H4 (cell line): ENCODE results near the gene ZBTB49. TPM values are rescaled to one million over a fixed set of nuclear protein-coding genes. Genes with fewer than 3 reads are reported as not detected.
"Not testable (repeated sequence)": the region's sequence is repeated elsewhere in the genome, so short reads cannot be mapped to it uniquely, and the experiment has no call there.

ENCODE experiments used
- DNase-seq: peaks from one replicate; pipeline ENCODE4 v3.0.0-alpha.2; 2015; ENCODE audit warnings: low spot score
- total RNA-seq: library from RNA; depleted of rRNA; stranded (reverse); fragments of >200 nt; shearing (Covaris generic); gene quantifications from 2 replicates; pipeline ENCODE4 v1.2.3, GENCODE V29; 2014

ZBTB49 gene
- total RNA-seq, 1 experiment from 2014 or later, result 5.5 TPM

GRCh38 chr4:4323705-4324534 is 33.9 kb downstream of the ZBTB49 start:
- no peak for DNase-seq

DNA sequence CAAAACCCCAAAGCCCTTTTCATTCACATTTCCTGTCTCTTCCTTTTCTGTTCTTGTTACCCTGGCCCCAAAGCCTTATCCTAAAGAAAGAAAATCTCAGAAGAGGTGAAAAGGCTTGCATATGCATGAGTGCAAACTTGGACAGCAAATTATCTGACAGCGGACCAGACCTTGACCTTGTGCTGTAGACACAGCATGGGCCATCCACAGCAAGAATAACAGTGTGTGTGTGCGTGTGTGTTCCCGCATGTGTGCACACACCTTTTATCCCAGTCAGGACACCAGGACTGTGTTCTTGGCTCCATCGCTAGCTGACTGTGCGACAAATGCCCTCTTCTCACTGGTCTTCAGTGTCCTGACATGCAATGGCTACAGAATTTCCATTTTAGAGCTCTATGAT is 35.3 kb downstream of the ZBTB49 start:
- DNase-seq, result no peak

- DNase-seq, result no peak
These were observed 36.1 kb downstream of the ZBTB49 start for GRCh38 chr4:4326166-4326565.

- no peak for DNase-seq
These were observed 37.6 kb downstream of the ZBTB49 start for GRCh38 chr4:4327652-4328121.

DNA sequence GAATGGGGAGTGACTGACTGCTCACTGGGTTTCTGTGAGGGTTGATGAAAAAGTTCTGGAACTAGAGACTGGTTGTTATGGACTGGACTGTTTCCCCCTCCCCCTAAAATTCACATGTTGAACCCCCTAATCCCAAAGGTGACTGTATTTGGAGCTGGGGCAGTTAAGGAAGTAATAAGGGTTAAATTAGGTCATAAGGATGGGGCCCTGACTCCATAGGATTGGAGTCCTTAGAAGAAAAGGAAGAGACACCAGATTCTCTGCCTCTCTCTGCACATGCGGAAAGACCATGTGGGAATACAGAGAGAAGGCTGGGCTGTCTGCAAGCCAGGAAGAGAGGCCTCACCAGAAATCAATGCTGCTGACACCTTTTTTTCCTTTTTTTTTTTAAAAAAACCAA is 38.2 kb downstream of the ZBTB49 start:
- DNase-seq, result no peak

GRCh38 chr4:4328840-4329239 is 38.8 kb downstream of the ZBTB49 start:
- DNase-seq, result no peak

DNA sequence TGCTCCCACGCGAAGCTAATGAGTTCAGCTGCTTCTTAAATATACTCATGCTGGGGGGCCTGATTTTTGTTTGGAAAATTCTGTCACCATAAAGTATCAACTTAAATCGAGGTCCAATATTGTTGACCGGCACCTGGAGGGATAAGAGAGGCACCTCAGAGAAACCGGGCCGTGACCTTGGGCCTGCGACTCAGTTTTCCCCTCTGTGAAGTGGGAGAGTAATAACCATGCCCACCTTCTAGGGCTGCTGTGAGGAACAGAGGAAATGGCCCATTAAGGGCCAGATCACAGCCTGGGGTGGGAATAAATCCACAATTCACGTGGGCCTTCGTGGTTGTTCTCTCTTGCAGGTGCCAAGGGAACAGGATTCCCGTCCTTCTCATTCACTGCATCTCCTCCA is 39.4 kb downstream of the ZBTB49 start:
- no peak for DNase-seq

DNA sequence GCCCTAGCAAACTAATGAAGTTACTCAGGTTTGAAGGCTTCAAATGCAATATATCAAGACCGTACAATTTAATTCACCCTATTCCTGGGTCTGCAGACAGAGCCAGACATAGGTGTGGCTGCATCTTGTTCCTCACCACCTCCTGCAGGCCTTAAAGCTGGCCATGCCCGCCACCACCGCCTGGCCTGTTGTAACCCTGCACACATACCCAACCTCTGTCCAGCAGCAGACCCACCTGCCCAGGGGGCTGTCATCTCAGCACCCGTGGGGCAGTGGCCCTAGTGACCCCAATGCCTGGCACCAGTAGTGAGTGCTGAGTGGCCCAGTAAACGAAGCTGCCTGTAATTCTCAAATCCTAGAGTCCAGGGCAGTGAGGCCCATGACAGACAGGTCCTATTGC is 40.7 kb downstream of the ZBTB49 start:
- DNase-seq, result no peak

DNA sequence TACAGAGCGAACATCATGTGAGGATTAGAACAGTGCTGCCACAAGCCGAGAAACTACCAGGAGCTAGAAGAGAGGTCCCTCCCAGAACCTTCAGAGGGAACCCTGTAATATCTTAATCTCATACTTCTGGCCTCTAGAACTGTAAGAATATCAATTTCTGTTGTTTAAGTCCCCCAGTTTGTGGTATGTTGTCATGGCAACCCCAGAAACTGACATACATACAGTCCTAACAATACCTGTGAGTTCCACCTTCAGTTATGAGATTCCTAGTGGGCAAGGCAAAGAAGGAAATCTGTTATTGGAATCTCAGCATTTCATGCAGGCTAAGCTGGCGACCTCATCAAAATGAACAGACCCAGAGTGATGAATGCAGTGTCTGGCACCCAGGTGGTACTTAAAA is 42.5 kb downstream of the ZBTB49 start:
- no peak for DNase-seq

- peak; percentile 98 for DNase-seq
These were observed 43.2 kb downstream of the ZBTB49 start for GRCh38 chr4:4333265-4333706.

GRCh38 chr4:4334798-4335520 is 44.9 kb downstream of the ZBTB49 start:
- peak; percentile 58 for DNase-seq

- no peak for DNase-seq
These were observed 48.4 kb downstream of the ZBTB49 start for GRCh38 chr4:4338210-4339001.

DNA sequence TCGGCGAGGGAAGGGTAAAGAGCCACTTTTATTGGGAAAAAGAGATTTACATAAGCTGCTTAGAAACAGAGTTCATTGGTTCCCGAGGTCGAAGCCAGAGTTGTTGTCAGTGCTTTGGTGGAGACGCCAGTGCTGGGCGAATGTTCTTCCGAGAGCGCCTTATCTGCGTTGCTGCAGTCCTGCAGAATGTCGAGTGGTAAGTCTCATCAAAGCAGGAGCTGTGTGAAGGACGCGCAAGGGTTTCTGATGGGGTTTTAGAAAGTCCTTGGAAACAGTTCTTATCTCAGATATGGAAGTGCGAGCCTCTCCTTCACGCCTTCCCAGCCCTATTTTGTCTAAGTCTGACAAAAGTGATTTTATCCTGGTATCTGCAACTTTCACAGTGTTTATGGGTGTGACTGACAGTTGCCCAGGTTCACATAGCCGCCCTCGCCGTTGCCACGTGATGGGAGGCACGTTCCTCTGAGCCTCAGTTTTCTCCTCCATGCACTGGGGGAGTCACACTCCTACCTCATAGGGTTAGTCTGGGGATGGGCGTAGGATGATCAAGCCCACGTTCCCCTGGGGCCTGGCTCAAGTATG is 49.5 kb downstream of the ZBTB49 start:
- DNase-seq, result no peak

GRCh38 chr4:4341861-4342650 is 52.0 kb downstream of the ZBTB49 start:
- no peak for DNase-seq

- DNase-seq, result no peak
These were observed 53.0 kb downstream of the ZBTB49 start for GRCh38 chr4:4343038-4343437.

DNA sequence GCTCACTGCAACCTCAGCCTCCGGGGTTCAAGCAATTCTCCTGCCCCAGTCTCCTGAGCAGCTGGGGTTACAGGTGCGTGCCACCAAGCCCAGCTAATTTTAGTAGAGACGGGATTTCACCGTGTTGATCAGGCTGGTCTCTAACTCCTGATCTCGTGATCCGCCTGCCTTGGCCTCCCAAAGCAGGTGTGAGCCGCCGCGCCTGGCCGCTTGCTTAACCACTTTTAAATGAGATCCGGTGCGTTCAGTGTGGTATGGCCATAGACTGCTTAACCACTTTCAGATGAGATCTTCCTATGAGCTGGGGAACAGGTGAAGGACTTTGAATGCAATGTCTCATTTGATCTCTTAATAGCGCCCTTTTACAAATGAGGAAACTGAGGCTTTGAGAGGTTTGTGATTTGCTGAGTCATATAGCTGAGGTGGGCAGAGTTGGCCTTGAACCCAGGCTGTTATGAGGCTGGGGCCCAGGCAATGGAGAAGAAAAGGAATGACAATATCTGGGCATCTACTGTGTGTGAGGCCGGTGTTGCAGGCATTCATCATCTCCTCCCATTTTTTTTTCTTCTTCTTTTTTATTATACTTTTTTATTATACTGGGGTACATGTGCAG is 55.0 kb downstream of the ZBTB49 start:
- DNase-seq, result no peak

DNA sequence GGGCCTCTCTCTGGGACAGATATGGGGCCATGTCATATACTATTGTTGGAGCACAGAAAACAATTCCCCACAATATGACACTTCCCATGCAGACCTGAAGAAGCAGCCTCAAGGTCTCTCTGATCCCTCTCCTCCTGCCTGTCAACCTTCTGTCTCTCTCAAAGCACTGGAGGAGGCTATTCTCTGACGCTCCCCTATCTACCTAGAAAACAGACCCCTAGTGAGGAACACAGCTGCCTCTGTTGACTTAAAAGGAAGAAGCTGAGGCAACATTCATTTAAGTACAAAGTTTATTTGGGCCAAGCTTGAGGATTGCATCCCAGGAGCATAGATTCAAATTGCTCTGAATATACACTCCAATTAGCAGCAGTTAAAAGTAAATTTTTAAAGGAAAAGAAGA is 57.5 kb downstream of the ZBTB49 start:
- DNase-seq, result no peak

- not testable (repeated sequence) for DNase-seq
These were observed 58.5 kb downstream of the ZBTB49 start for GRCh38 chr4:4348585-4348984.

GRCh38 chr4:4349867-4350266 is 59.8 kb downstream of the ZBTB49 start:
- no peak for DNase-seq

DNA sequence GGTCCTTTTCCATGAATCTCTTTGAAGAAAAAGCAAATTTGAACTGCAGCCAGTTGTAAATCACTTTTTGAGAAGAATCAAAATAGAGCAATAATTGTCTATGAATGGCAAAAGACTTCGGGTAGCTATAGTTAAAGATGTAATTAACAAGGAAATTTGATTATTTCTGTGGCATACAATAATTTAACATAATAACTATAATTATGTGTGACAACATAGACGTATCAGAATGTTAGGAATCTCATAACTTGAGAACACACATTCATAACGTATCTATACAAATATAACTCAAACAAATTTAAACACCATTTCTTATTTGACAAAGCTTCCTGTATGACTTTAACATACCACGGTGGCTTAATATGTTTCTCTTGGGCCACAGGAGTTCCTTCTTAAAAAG is 60.9 kb downstream of the ZBTB49 start:
- DNase-seq, result no peak

DNA sequence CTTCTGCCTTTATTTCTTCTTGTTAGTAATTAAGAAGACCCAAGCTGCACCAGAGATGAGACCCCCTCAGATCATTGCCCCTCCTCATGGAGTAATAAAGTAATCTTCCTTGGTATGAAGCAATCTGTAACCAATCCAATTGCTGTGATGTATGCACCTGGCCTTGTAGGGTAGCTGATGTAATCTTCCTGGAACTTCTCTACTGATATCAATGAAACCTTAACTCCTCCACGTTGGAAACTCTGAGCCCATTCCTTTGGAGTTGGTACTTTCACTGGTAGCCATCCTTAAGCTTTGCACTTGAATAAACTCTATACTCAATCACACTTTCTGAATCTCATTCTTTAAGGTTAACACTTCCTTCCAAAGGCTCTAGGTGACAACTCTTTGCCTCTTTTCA is 65.3 kb downstream of the ZBTB49 start:
- no peak for DNase-seq
